ENCODE measurements around the gene OR6B1.
"Not testable (repeated sequence)": the region's sequence is repeated elsewhere in the genome, so short reads cannot be mapped to it uniquely, and the experiment has no call there.

Gene OR6B1

DNA sequence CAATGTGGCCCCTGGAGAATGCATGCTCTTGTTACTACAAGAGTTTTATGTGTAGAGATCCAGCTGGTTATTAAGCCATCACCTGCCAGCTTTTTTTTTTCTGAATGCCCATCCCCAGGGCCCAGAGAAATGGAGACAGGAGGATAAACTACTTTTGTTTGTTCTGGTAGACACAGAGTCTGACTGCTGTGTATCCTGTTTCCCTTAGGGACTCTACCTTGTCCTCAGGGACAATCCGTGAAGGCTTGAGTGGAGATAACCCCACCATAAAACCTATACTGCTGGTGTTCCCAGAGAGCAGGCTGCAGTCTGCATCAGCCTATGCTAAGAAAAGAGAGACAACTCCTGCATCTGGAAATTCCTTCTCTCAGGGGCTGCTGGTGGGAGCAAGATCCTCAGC, 48.5 kb downstream of the OR6B1 start, which contains the start of gene OR2A5:
Gene OR2A5, plus strand, starts transcription at position 301 of the 400 bp plus-strand sequence. CDS start 1,454 bp downstream, outside the sequence.
- DNase-seq: no peak

DNA sequence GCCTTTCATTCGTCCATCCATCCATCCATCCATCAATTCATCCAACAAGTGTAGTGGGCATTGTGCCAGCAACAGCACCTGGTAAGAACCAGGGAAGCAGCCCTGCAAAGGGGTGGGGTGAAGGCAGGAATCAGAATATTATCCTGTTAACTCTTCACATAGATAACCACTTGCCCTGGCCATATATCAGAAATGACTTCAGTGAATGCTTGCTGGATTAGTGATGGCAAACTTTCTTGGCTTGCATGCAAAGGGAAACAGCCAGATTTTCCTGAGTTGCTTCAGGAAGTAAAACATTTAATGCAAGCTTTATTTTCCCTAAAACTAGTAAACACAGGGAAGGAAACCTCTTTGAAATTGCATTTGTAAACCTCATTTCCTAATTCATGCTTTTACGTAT, 49.4 kb downstream of the OR6B1 start:
- no peak for DNase-seq

DNA sequence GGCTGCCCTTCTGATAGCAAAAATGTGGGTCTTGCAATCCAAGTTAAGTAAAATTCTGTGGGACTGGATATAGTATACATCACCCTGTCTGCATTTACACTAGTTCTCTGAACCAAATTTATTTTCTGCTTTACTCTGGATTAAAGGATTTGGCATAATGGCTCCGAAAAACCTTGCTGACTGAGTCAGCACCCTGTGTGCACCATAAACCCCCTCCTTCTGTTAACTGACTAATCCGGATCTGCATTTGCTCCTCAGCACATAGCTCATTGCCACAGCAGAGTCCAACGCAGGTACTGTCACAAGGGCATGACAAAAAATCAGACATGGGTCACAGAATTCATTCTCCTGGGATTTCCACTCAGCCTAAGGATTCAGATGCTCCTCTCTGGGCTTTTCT, 50.0 kb downstream of the OR6B1 start:
- peak; percentile 6 for DNase-seq

DNA sequence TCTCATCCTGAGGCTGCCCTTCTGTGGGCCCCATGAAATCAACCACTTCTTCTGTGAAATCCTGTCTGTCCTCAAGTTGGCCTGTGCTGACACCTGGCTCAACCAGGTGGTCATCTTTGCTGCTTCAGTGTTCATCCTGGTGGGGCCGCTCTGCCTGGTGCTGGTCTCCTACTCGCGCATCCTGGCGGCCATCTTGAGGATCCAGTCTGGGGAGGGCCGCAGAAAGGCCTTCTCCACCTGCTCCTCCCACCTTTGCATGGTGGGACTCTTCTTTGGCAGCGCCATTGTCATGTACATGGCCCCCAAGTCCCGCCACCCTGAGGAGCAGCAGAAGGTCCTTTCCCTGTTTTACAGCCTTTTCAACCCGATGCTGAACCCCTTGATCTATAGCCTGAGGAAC, 50.8 kb downstream of the OR6B1 start:
- not testable (repeated sequence) for DNase-seq

DNA sequence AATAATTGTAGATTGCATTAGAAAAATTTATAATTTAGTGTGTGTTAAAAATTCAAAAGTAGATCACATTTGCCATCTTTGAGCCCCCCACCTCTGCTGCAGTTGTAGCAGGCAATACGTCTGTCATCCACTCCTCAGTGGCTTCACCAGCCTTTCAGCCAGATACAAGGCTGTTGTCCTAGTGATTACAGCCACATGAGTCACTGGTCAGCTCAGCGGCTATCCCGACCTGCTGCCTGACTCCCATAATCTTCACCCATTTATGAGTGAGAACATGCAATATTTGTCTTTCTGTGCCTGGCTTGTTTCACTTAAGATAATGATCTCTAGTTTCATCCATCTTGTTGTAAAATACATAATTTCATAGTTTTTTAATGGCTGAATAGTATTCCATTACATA, 57.8 kb downstream of the OR6B1 start:
- peak; percentile 46 for DNase-seq
